HG03280 (cell line): ENCODE data around the gene FOXP1.

Experiments
- ATAC-seq: cut with Tn5 transposase; IDR thresholded peaks from one replicate; pipeline ENCODE4 v1.9.1; 2021; ENCODE audit warnings: mild to moderate bottlenecking, moderate library complexity; ENCODE audit not compliant: unreplicated experiment

Gene FOXP1

GRCh38 chr3:71054312-71054711, 529.2 kb downstream of the FOXP1 start:
- ATAC-seq, result no peak

GRCh38 chr3:71053495-71053894, 530.0 kb downstream of the FOXP1 start:
- no peak for ATAC-seq

GRCh38 chr3:71052716-71053115, 530.8 kb downstream of the FOXP1 start:
- no peak for ATAC-seq

GRCh38 chr3:71051893-71052687, 531.4 kb downstream of the FOXP1 start:
- no peak for ATAC-seq

- no peak for ATAC-seq
Observed at GRCh38 chr3:71051259-71051595, 532.3 kb downstream of the FOXP1 start.

- ATAC-seq, result no peak
Observed at GRCh38 chr3:71050538-71051258, 532.8 kb downstream of the FOXP1 start.

- no peak for ATAC-seq
Observed at GRCh38 chr3:71050166-71050537, 533.4 kb downstream of the FOXP1 start.

DNA sequence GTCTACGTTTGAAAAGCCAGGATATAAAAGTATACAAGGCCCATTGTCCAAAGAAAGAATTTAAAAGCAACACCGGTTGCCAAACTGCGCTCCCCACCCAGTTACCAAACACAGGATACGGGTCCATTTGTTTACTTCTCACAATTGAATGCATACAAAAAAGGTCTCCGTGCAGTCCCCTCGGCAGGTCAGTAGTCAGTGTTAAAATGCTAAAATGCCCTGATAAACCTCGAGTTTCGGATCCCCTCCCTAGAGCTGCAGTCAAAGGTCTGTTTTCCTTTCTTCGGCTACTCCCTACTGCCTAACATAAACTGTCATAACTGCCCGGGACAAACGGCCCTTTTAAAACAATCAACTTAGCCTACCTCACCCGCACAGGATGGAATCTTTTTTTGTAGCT, 534.6 kb downstream of the FOXP1 start:
- no peak for ATAC-seq

- ATAC-seq, result no peak
Observed at GRCh38 chr3:71047616-71048531, 535.7 kb downstream of the FOXP1 start.

DNA sequence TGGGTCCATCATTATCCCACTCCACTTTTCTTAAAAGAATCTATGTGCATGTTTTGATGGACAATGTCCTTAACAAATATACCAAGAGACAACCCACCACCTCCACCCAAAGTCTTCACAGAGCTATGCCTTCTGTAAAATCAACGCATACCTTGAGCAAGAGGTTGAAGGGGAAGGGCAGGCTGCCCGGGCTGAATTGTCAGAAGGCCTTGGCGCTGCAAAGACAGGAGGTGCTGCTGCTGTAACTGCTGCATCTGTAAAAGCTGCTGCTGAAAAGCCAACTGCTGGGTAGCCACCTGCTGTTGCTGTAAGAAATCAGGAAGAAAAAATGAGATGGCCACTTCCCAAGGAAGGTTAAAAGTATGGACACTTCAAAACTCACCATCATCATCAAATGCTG, 536.7 kb downstream of the FOXP1 start:
- ATAC-seq, result no peak

DNA sequence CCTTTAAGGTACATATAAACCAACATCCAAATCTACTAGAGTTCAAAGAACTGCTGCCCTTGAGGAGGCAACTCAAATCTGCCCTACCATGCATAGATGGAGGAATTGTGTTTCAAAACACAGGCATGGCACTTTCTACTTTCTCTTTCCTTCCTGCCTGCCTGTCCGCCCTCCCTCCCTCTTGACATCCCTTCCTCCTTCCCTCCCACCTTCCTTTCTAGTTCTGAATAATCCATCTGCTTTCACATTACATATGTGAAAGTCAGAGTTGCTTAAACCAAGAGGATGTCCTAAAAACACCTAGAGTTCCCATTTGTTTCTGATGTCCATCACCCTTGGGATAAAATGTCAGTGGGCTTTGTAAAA, 537.6 kb downstream of the FOXP1 start:
- no peak for ATAC-seq

DNA sequence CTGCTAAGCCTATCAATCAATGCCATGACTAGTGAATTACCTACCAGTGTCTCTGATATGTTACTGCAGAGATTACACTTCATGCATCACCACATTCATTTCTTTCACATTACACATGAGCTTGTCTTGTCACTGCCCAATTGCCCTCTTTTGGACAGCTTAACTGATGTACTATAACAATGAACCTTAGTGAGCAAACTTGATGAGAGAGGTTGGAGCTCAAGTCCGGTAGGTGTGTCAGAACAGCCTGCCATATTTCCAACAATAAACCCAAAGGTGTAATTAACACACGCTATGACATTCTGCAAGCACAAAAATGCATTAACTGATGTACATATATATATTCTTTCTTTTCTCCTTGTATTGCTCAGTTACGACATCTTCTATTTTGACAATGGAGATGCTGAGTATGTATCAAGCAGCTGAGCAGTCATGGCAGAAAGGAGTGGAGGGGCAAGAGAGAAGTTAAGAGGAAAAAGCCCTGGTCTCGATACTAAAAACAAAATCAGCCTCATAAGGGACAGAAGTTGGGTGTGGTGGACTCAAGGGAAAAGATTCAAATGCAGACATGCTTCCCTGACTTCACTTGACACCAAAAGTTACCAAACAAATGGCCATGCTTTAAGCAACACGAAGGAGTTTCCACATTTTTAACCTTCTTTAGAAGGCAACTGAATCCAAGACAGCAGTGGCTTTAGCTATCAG, 538.2 kb downstream of the FOXP1 start:
- no peak for ATAC-seq

- no peak for ATAC-seq
Observed at GRCh38 chr3:71042759-71043158, 540.8 kb downstream of the FOXP1 start.

DNA sequence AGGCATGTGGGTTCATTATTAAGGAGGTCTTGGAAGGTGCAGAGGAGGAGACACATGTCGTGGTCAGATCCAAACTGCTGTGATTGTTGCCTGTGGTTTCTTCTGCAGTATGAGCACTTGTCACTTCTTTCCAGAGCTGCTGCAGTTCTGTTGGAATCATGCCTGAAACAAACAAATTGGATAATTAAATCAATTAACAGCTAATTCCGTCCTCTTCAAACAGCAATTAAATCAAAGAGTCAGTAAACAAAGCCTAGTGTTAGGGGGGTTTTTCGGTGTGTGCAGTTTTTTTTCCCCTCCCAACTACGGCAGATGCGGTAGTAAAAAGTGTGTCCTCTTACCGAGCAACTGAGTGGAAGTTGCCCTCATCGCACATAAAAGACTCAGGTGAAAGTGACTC, 542.2 kb downstream of the FOXP1 start:
- ATAC-seq, result no peak

DNA sequence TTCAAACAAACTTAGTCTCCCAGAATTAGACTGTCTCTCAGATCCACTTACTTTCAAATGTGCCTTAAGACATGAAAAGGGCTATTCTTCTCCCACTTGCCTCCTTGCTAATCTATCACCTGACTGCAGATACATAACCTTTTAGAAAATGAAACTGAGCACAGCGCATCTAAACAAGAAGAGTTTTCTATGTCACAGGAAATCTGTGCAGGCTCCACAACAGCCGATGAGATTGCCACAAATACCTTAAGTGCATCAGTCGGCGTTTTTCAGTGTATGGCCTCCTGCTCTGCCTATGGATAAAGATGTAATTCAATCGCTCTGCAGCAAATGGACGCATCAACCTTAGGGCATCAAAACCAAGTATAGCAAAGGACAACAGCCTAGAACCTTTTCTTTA, 544.2 kb downstream of the FOXP1 start:
- ATAC-seq, result no peak

DNA sequence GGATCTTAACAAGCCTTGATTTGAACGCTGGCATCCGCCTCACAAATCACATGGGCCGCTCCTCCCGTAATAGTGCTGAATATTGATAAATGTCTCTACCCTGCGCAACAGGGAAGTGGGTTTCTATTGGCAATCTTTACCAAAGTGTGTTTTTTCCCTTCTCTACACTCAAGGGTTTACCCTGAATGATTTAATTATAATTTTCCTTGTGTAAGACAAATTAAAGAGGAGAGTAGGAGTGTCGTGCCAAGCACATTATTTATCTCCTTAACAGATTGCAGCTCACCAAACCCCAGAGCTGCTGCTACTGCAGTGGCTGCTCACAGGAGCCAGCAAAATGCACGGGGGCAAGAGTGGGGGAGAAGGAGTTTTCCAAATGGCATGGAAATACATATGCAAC, 545.8 kb downstream of the FOXP1 start:
- no peak for ATAC-seq

DNA sequence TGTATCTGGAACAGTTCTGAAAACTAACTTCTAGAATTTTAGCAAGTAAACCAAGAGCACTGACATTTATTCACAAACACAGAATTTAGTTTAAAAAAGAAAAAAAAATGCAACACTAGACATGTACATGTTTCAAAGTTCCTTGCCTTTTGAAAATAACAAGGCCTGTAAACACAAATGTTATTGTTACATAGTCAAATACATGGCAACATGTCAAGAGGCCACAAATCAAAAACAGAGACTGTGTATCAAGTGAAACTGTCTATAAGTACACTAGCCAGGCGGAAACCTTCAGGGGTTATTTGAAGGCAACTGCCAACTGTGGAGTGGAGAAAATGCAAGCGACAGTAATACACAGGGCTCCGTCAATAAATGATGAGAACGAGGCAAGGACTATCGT, 547.6 kb downstream of the FOXP1 start:
- ATAC-seq, result no peak

DNA sequence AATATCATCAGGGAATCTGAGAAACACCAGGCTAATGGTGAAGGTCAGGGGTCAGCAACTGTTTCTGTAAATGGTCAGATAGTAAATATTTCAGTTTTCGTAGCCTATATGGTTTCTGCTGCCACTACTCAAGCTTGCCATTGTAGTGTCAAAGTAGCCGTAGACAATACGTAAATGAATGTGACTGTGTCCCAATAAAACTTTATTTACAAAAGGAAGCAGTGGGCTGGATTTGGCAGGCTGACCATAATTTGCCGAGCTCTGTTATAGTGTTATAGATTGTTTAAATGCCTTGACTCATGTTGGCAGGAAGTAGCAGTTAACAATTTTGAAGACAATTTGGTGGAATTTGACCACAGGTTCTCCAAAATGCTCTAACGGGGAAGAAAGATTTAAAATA, 548.2 kb downstream of the FOXP1 start:
- ATAC-seq, result no peak

DNA sequence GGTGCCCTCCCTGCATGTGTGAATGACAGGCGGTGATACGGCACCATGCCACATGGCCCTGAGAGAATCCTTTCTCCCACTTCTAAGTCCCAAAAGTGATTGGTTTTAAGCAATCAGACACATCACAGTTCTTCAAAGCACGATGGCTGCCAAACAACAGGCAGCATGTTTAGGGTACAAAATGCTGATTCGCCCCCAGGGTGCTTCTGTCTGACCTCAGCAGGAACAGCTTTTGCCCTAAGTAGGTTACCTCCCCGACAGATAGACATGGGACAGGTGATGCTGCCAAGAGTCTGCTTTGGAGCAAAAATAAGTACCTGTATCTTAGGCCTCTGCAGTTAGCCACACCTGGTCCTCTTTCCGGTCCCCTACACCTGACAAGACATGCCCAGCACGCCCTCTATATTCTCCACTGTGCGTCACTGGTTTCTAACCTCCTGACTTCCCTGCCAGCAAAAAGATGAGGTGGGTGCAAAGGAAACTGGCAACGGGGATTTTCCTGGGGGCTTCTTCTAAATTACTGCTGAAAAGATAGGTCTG, 549.8 kb downstream of the FOXP1 start:
- ATAC-seq, result no peak

DNA sequence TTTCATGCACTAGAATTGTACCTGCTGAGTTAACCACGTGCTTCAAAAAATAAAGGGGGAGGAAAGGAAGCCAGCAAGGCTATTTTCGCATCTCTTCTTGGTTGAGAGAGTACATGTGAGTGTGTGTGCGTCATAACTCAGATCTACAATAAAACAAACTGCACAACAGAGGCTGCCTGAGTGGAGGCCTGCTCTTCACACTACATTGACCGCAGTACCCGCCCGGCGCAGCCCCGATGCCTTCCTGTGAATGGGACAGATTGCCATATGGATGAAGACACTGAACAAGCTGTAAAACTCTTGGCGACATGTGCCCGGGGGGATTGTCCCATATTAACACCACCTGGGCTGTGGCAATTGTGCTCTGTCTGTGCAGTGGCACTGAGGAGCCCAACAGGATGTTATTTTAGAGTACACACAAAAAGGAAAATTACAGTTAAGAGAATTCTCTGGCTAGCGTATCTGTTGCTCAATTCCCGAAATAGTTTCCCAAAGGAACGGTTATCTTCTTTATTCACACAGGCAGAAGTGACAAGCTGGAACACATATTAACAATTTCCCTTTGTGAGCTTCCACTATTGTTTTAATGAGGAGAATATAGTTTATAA, 551.5 kb downstream of the FOXP1 start:
- no peak for ATAC-seq
